UCSD-AML1 (cell line): ENCODE results near the gene CHRNA10.
A peak's percentile ranks its signal among the peaks of the same experiment; 100 is the strongest.

Source experiments
- DNase-seq: peaks from one replicate; lab custom pipeline; 2025; ENCODE audit not compliant: unreplicated experiment; lab: John Stamatoyannopoulos, UW

Gene CHRNA10

DNA sequence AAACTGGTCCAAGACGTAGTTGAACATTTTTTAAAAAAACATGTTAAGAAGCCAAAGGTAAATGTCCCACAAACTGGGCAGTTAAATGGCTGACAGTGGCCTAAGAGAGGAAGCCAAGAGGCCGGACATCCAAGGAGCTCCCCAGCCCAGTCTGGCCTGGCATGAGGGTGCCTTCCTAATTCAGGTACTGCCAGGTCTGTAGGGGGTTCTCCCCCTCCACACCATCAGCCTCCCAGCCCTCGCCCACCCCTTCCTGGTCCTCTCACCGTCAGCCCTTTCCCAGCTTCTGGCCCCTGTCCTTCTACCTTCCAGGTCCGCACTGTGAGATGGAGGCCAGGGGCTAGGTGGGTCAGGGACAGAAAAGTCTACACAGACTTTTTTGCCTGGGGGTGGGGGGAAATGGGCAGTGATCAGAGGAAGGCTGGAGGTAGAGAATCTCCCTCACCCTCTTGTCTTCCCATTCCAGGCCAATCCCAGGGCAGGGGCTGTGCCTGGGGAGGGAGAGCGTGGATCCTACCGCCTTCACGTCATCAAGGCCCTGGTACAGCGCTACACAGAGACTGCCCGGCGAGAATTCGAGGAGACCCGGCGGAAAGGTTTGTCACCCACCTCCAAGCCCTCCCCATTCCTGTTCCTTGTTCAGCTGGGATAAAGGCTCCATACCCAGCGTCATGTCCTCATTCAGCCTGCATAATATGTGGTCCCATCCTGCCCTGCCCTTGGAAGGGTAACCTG is 35.4 kb downstream of the CHRNA10 start:
- DNase-seq = no peak

DNA sequence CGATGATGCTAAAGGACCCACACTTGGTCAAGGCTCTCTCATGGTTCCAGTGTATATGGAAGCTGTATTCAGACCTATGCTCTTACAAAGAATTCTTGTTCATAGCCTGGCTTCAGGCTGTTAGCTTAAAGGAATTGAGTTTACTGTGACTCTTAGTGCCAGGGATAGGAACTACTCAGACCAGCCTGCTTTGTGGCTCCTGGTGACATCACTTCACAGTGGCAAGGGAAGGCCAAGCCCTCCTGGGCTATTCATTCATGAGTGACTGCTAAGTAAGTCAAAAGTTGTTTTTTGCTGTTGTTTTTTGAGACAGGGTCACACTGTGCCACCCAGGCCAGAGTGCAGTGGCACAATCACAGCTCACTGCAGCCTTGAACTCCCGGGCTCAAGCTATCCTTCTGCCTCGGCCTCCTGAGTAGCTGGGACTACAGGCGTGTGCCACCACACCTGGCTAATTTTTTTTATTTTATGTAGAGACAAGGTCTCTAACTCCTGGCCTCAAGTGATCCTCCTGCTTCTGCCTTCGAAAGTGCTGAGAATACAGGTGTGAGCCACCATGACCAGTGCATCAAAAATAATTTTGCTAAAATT is 39.0 kb downstream of the CHRNA10 start:
- DNase-seq = no peak

DNA sequence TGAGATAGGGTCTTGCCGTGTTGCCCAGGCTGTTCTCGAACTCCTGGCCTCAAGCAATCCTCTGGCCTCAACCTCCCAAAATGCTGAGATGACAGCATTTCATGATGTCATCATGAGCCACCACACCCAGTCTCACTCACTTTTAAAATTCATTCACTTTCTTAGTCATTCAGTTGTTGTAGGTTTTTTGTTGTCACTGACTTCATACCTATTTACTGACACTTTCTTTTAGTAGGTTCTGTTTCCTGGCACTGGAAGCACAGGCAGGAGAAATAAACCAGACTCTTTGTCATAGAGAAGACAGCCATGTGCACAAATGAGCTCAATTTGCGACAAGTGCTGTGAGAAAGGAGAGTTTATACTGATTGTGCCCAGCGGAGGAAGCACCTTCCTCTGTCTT is 39.9 kb downstream of the CHRNA10 start:
- no peak for DNase-seq

DNA sequence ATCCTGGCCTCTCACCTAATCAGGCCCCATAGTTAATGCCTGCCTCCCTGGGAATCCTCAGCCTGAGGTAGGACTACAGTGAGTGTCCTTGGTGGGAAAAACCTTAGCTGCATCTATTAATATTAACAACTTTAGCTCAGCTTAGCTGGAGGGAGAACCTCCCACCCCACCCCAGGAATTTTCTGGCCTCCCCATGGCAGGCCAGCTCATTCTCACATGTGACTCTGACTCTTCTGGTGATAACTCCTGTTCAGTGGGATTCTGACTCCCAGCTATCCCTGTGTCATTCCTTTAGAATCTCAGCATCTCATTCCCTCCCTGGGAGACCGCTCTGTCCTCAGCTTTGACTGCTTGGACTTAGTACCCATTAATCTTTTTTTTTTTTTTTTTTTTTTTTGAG is 43.9 kb downstream of the CHRNA10 start:
- DNase-seq = no peak

DNA sequence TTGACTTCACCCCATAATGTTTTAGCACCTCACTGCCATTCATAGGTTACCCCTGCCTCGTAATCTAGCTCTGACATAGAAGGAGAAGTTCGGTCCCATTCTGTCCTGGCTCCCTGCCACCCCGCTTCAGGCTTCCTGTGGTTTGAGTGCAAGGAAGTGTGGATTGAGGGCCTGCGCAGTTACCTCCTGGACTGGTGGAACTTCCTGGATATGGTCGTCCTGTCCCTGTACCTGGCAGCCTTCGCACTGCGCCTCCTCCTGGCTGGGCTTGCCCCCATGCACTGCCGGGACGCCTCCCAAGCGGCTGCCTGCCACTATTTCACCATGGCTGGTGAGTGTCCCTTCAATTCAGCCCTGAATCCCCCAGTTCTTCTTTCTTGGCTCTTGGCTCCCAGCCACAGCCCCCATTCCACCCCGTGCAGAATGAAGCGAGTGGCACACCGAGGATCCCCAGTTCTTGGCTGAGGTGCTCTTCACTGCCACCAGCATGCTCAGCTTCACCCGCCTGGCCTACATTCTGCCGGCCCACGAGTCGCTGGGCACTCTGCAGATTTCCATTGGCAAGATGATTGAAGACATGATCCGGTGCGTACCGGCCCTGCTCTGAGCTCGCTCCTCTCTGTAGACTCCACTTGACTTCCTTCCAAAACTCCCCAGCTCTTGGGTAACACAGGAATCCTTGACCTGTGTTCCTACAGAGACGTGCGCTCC is 44.8 kb downstream of the CHRNA10 start:
- DNase-seq = peak; percentile 89

DNA sequence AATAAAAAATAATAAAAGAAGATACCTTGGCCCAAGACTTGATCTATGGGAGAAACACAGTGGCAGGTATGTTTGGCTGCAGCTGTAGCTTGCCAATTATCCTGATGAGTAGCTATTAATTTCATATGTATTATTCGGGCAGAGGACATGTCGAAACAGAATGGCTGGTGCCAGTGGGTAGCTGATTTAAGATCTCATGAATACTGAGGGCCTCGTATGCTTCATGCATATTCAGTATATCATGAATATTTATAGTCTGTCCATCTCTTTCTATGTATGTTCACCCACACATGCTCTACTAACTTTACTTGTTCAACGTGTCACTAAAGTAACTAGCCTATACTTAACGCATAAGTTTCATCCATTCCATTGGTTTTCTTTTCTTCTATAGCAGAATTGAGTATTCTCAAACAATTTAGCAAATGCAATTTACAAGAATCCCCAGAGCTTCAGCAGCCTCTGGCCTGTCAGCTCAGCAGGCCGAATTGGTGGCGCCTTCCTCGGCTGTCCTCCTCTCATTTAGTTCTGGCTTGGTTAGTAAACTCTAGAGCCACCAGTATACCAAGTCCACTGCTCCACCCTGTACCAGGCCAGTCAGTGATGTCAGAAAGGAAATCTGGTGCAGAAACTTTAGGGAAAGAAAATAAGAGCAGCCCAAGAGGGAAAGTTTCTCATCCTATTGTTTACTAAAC is 47.3 kb downstream of the CHRNA10 start:
- no peak for DNase-seq

DNA sequence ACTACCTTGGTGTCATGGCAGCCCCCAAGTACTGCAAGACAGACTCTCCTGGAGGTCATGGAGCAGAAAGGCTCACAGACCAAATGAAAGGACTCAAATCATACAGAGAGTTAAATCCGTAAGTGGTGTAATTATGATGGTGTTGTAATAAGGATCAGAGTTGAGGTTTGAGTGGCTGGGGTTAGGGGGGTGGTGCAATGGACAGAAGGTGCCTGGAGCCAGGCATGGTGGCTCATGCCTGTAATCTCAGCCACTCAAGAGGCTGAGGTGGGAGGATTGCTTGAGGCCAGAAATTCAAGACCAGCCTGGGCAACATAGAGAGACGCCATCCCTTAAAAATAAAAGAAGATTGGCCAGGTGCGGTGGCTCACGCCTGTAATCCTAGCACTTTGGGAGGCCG is 48.1 kb downstream of the CHRNA10 start:
- DNase-seq = no peak

DNA sequence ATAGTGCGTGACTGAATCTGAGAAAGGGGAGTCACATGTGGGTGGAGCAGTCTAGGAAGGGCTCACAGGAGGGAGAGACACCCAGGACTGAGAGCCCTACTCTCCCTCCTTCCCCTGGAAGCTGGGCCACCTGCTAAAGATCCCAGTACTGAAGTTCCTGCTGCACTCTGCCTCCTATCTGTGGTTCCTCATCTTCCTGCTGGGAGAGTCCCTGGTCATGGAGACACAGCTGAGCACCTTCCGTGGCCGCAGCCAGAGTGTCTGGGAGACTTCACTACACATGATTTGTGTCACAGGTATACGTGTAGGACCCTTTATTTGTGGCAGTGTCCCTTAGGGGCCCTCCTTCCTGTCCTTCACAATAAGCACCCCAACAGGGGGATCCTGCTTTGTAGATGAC is 48.7 kb downstream of the CHRNA10 start:
- no peak for DNase-seq

DNA sequence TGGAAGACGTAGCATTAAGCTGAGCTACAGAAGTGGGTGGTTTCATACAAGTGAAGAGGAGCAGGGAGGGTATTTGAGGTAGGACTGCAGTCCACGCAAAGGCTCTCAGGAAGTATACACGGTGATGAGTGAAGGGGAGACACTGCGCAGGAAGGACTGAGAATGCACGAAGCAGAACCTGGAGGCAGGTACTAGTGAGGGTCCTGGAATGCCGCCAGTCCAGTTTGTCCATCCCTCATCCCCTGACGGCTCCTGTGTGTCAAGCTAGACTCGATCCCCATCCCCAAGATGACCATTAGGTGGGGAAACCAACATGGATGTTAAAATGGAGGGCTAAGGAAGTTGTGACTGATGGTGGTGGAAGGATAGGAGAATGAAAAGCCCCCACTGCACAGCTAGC is 53.2 kb downstream of the CHRNA10 start:
- no peak for DNase-seq

DNA sequence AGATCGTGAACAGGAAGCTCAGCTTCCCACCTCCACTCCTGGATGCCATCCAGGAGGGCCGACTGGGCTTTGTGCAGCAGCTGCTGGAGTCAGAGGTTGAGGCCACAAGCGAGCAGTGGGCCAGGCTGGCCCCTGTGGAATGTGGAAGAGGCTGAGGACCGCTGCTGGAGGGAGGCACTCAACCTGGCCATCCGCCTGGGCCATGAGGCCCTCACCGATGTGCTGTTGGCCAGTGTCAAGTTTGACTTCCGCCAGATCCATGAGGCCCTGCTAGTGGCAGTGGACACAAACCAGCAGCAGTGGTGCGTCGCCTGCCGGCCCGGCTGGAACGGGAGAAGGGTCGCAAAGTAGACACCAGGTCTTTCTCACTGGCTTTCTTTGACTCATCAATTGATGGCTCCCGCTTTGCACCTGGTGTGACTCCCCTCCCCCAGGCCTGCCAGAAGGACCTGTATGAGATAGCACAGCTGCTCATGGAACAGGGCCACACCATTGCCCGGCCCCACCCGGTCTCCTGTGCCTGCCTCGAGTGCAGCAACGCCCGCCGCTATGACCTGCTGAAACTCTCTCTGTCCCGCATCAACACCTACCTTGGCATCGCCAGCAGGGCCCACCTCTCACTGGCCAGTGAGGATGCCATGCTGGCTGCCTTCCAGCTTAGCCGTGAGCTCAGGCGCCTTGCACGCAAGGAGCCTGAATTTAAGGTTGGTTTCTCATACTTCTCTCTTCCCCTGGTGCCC is 54.3 kb downstream of the CHRNA10 start:
- no peak for DNase-seq

DNA sequence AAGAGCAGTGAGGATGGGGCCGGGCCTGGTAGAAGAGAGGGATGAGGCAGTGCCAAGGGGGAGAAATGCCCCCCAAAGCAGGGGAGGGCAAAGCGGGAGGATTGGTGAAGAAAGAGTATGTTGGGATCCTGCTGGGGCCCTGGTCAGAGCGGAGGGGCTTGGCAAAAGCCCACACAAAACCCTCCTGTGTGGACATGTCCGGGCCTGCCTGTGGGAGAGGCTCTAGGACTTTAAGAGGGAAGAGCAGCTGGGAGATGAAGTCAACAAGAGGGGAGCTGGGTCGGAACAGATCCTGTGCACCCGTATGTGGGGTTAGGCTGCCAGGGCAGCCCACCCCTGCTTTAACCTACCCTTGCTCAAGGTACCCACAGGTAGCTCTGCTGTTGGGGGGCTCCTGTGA is 55.2 kb downstream of the CHRNA10 start:
- no peak for DNase-seq
